Colonic mucosa (tissue), 4 donors: ENCODE data around the gene VAC14. TPM values are rescaled to one million over a fixed set of nuclear protein-coding genes. Genes with fewer than 3 reads are reported as not detected.
A peak's percentile ranks its signal among the peaks of the same experiment; 100 is the strongest.

Experiments
- DNase-seq: peaks from one replicate; pipeline ENCODE4 v3.0.0-alpha.2; 2020
- H3K27ac ChIP-seq: fragments of 200-600 bp; one replicate; pipeline ENCODE4 v1.8.0; 2021
- H3K27me3 ChIP-seq: fragments of 200-600 bp; one replicate; pipeline ENCODE4 v1.8.0; 2021
- H3K36me3 ChIP-seq: fragments of 200-600 bp; one replicate; pipeline ENCODE4 v1.8.0; 2021
- H3K4me1 ChIP-seq: fragments of 200-600 bp; one replicate; pipeline ENCODE4 v1.8.0; 2021; ENCODE audit warnings: mild to moderate bottlenecking
- H3K4me3 ChIP-seq: fragments of 200-600 bp; one replicate; pipeline ENCODE4 v1.8.0; 2021
- H3K9ac ChIP-seq, 2 donors: one replicate each; pipeline ENCODE4 v1.7.0; 2013; ENCODE audit warnings: control low read depth in 2 of 2, low read depth in 2 of 2, low read length in 2 of 2
- H3K9me3 ChIP-seq: fragments of 200-600 bp; one replicate; pipeline ENCODE4 v1.8.0; 2021
- CTCF ChIP-seq: fragments of 200-600 bp; IDR thresholded peaks from one replicate; pipeline ENCODE4 v1.8.0; 2022; ENCODE audit warnings: antibody characterized with exemption, mild to moderate bottlenecking
- intact Hi-C: fragments of 100-400 bp; cut with DNase I; formaldehyde crosslinking; loops from one replicate; pipeline ENCODE4 v1.14.1; 2022
- total RNA-seq, 2 donors: library from RNA; stranded (reverse); fragmentation: NEBNext Ultra II Directional in 1 of 2; extraction: Animal tissue kit (Norgen Biotek cat#: 25700) in 1 of 2; gene quantifications; one replicate each; pipeline ENCODE4 v1.2.1, GENCODE V29; 2021
- donor health status: healthy.
- donor health status: DM: no; HTN: no; CAD: no.
- donor health status: DM: no; HTN: no; CAD: no.

Gene VAC14
- total RNA-seq, 2 donors from 2014 or later = 20.7 to 41.8 TPM

- H3K4me3 ChIP-seq = no peak overlapping the region
- H3K4me1 ChIP-seq = peaks cover 7% of the 10 kb centered on the region
- no peak overlapping the region for H3K9ac ChIP-seq
- intact Hi-C loops = no loop called here
- H3K27me3 ChIP-seq = no peaks in the 10 kb centered on the region
- H3K27ac ChIP-seq = peak overlapping the region; percentile 7
- TF ChIP-seq CTCF = no peak
- H3K36me3 ChIP-seq = no peaks in the 10 kb centered on the region
- H3K9me3 ChIP-seq = no peaks in the 10 kb centered on the region
- no peak for DNase-seq
These were observed 59.8 kb downstream of the VAC14 start for GRCh38 chr16:70740914-70741782.

- no peak overlapping the region for H3K9ac ChIP-seq
- TF ChIP-seq CTCF = no peak
- no peak for DNase-seq
- intact Hi-C loops = no loop called here
- H3K36me3 ChIP-seq = no peaks in the 10 kb centered on the region
- H3K4me1 ChIP-seq = peaks cover 7% of the 10 kb centered on the region
- no peak overlapping the region for H3K4me3 ChIP-seq
- no peaks in the 10 kb centered on the region for H3K27me3 ChIP-seq
- H3K9me3 ChIP-seq = no peaks in the 10 kb centered on the region
- H3K27ac ChIP-seq = peak overlapping the region; percentile 7
These were observed 60.6 kb downstream of the VAC14 start for GRCh38 chr16:70740174-70740913.

GRCh38 chr16:70739389-70739788 lies 61.6 kb downstream of the VAC14 start:
- no peak for TF ChIP-seq CTCF
- no peak for DNase-seq
- Histone ChIP-seq H3K4me3 (no peak overlapping the region), H3K9me3 (no peaks in the 10 kb centered on the region), H3K4me1 (peaks cover 7% of the 10 kb centered on the region), H3K36me3 (no peaks in the 10 kb centered on the region), H3K27me3 (no peaks in the 10 kb centered on the region), H3K27ac (no peak overlapping the region), H3K9ac (no peak overlapping the region)
- intact Hi-C loops = no loop called here

- Histone ChIP-seq H3K27ac (peak overlapping the region; percentile 61), H3K27me3 (no peaks in the 10 kb centered on the region), H3K4me3 (no peak overlapping the region), H3K9me3 (no peaks in the 10 kb centered on the region), H3K36me3 (no peaks in the 10 kb centered on the region), H3K9ac (peak overlapping the region in 1 of 2 donors; percentile 63), H3K4me1 (peaks cover 7% of the 10 kb centered on the region)
- intact Hi-C loops = no loop called here
- no peak for DNase-seq
- TF ChIP-seq CTCF = peak; percentile 51
These were observed 62.6 kb downstream of the VAC14 start for GRCh38 chr16:70738083-70738977.
